Mammary epithelial cell (primary cell): ENCODE data around the gene N4BP2.
"Not testable (repeated sequence)": the region's sequence is repeated elsewhere in the genome, so short reads cannot be mapped to it uniquely, and the experiment has no call there.

Experiments
- CTCF ChIP-seq, 2 donors: IDR thresholded peaks in 1 of 2; conservative IDR thresholded peaks in 1 of 2; 2 replicates each; pipeline ENCODE4 v1.5.1; 2011 to 2012; ENCODE audit warnings: inconsistent platforms in 2 of 2, low read length in 2 of 2, mild to moderate bottlenecking in 2 of 2, control low read depth in 1 of 2, low read depth in 1 of 2; ENCODE audit not compliant: insufficient read depth in 1 of 2; ENCODE audit errors: extremely low read depth in 1 of 2
- EZH2 ChIP-seq: IDR thresholded peaks from 2 replicates; pipeline ENCODE4 v1.6.1; 2012; ENCODE audit warnings: low read length, inconsistent platforms, borderline replicate concordance

- TF ChIP-seq CTCF (conservative IDR thresholded peaks at IDR 0.05 in 1 of 2, IDR thresholded peaks at IDR 0.05 in 1 of 2; ENCODE audit: extremely low read depth in 1 of 2, insufficient read depth in 1 of 2, low read depth in 1 of 2, low read length in 2 of 2); EZH2: not testable (repeated sequence)
Observed at GRCh38 chr4:40021116-40021515, 35.5 kb upstream of the N4BP2 start.
